DOHH2 (cell line): Measurements from ENCODE around the gene ATP10B.

ENCODE experiments used
- H3F3A ChIP-seq: fragments of 200-600 bp; sonication (generic), shearing (Covaris generic); 2 replicates; pipeline ENCODE4 v1.6.0; 2016; ENCODE audit warnings: antibody characterized with exemption, mild to moderate bottlenecking; ENCODE audit not compliant: control insufficient read depth, insufficient read depth
- H3K27ac ChIP-seq: fragments of 200-600 bp; sonication (generic); 2 replicates; pipeline ENCODE4 v1.5.1; 2014; ENCODE audit warnings: low read depth, mild to moderate bottlenecking, low read length, moderate library complexity
- H3K27me3 ChIP-seq: fragments of 200-600 bp; sonication (generic); 2 replicates; pipeline ENCODE4 v1.6.1; 2014; ENCODE audit warnings: mild to moderate bottlenecking, low read length, mixed read lengths; ENCODE audit not compliant: control insufficient read depth
- H3K36me3 ChIP-seq: fragments of 200-600 bp; sonication (generic); 2 replicates; pipeline ENCODE4 v1.6.1; 2014; ENCODE audit warnings: mild to moderate bottlenecking, low read length, moderate library complexity, mixed read lengths; ENCODE audit not compliant: control insufficient read depth
- H3K4me1 ChIP-seq: fragments of 200-600 bp; sonication (generic); 2 replicates; pipeline ENCODE4 v1.6.1; 2014; ENCODE audit warnings: mild to moderate bottlenecking, low read length, mixed read lengths; ENCODE audit not compliant: control insufficient read depth
- H3K4me2 ChIP-seq: fragments of 200-600 bp; sonication (generic); 2 replicates; pipeline ENCODE4 v1.6.0; 2014; ENCODE audit warnings: mild to moderate bottlenecking, low read length, moderate library complexity
- H3K4me3 ChIP-seq: fragments of 200-600 bp; sonication (generic); 2 replicates; pipeline ENCODE4 v1.5.1; 2014; ENCODE audit warnings: mild to moderate bottlenecking, low read length, mixed read lengths
- H3K79me2 ChIP-seq: fragments of 200-600 bp; sonication (generic); 2 replicates; pipeline ENCODE4 v1.6.1; 2014; ENCODE audit warnings: mild to moderate bottlenecking, low read length, mixed read lengths; ENCODE audit not compliant: control insufficient read depth
- H3K9me2 ChIP-seq: fragments of 200-600 bp; sonication (generic); replicated peaks from 2 replicates; pipeline ENCODE4 v1.6.1; 2014; ENCODE audit warnings: mild to moderate bottlenecking, low read length, mixed read lengths; ENCODE audit not compliant: control insufficient read depth
- H3K9me3 ChIP-seq: fragments of 200-600 bp; sonication (generic); 2 replicates; pipeline ENCODE4 v1.6.1; 2014; ENCODE audit warnings: antibody characterized with exemption, low read length, mixed read lengths; ENCODE audit not compliant: control insufficient read depth, insufficient read depth
- H4K20me1 ChIP-seq: fragments of 200-600 bp; sonication (generic); 2 replicates; pipeline ENCODE4 v1.6.0; 2014; ENCODE audit warnings: low read depth, mild to moderate bottlenecking, antibody characterized with exemption, low read length, moderate library complexity; ENCODE audit not compliant: control insufficient read depth, insufficient read depth
- EZH2phosphoT487 ChIP-seq: fragments of 200-600 bp; sonication (generic); IDR thresholded peaks from 2 replicates; pipeline ENCODE4 v1.6.1; 2017; ENCODE audit warnings: borderline replicate concordance, mild to moderate bottlenecking, antibody characterized with exemption, low read length, moderate library complexity, mixed read lengths
- TF ChIP-seq, protein P1 (sequence below): fragments of 200-600 bp; sonication (generic); IDR thresholded peaks from one replicate; pipeline ENCODE4 v1.5.1; 2014; ENCODE audit warnings: antibody characterized with exemption, mild to moderate bottlenecking, low read depth, low read length; ENCODE audit not compliant: poor library complexity, severe bottlenecking

Gene ATP10B

DNA sequence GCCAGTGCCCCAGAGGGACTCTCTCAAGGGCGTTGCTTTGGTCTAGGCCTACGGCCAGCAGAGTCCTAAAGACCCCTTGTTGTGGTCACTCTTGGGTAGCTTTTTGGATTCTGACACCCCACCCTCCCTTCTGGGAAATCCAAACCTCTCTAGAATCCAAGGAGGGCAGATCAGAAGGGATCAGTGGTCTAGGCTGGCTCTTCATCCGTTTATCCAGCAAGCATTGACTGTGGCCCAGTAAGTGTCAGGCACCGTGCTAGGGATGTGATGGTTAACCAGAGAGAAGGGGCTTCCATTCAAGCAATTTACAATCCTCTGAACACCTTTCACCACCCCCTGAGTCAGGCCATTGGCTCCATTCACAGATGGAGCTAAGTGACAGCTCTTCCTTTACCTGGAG, 249.3 kb downstream of the ATP10B start:
- Histone ChIP-seq H3K9me2 (no peaks in the 10 kb centered on the region), H3K36me3 (no peaks in the 10 kb centered on the region), H3K9me3 (no peaks in the 10 kb centered on the region)

DNA sequence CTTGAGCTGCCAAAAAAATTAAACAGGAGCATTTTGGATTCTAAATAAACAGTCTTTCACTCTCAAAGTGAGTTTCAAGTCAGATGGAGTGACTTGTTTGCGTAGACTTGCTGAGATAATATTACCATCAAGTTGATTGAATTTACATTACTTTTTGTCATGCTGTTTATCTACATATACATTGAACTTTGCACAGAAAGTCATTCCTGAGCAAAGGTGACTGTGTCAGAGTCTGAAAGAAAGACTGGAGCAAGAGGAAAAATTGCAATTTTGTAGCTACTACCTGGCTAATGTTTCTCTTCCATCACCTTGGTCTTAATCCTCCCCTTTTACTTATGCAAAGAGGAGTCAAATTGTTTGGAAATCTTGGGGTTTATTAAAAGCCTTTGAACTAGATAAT, 251.0 kb downstream of the ATP10B start:
- no peak for TF ChIP-seq EZH2phosphoT487
- TF ChIP-seq, protein P1, sequence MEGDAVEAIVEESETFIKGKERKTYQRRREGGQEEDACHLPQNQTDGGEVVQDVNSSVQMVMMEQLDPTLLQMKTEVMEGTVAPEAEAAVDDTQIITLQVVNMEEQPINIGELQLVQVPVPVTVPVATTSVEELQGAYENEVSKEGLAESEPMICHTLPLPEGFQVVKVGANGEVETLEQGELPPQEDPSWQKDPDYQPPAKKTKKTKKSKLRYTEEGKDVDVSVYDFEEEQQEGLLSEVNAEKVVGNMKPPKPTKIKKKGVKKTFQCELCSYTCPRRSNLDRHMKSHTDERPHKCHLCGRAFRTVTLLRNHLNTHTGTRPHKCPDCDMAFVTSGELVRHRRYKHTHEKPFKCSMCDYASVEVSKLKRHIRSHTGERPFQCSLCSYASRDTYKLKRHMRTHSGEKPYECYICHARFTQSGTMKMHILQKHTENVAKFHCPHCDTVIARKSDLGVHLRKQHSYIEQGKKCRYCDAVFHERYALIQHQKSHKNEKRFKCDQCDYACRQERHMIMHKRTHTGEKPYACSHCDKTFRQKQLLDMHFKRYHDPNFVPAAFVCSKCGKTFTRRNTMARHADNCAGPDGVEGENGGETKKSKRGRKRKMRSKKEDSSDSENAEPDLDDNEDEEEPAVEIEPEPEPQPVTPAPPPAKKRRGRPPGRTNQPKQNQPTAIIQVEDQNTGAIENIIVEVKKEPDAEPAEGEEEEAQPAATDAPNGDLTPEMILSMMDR, result no peak
- H3K79me2 ChIP-seq, result no peaks in the 10 kb centered on the region

More for the DNA sequence above, 249.3 kb downstream of the ATP10B start:
- H3K4me3 ChIP-seq, result no peak overlapping the region
- no peaks in the 10 kb centered on the region for H3F3A ChIP-seq
- H3K27ac ChIP-seq, result no peak overlapping the region
- no peaks in the 10 kb centered on the region for H3K27me3 ChIP-seq
- no peaks in the 10 kb centered on the region for H4K20me1 ChIP-seq
- no peaks in the 10 kb centered on the region for H3K4me1 ChIP-seq
- TF ChIP-seq EZH2phosphoT487, result no peak
- TF ChIP-seq, protein P1, result no peak
- H3K79me2 ChIP-seq, result no peaks in the 10 kb centered on the region
- H3K4me2 ChIP-seq, result no peak overlapping the region

DNA sequence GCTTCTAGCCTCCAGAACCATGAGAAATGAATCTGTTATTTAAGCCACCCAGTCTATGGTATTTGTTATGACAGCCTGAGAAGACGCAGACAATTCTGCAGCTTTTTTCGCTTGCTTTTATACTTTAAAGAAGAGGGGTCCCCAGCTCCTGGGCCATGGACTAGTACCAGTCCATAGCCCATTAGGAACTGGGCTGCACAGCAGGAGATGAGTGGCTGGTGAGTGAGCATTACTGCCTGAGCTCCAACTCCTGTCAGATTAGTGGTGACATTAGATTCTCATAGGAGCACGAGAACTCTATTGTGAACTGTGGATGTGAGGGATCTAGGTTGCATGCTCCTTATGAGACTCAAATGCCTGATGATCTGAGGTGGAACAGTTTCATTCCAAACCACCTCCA, 278.7 kb downstream of the ATP10B start:
- TF ChIP-seq EZH2phosphoT487, result no peak
- TF ChIP-seq, protein P1, result no peak
- no peaks in the 10 kb centered on the region for H3K79me2 ChIP-seq
- no peaks in the 10 kb centered on the region for H3K36me3 ChIP-seq

More for the DNA sequence above, 251.0 kb downstream of the ATP10B start:
- no peaks in the 10 kb centered on the region for H3K9me2 ChIP-seq
- H3K4me1 ChIP-seq, result no peaks in the 10 kb centered on the region
- H3K27me3 ChIP-seq, result no peaks in the 10 kb centered on the region
- no peak overlapping the region for H3K4me2 ChIP-seq
- no peaks in the 10 kb centered on the region for H3K9me3 ChIP-seq
- no peaks in the 10 kb centered on the region for H3F3A ChIP-seq
- no peak overlapping the region for H3K27ac ChIP-seq
- no peaks in the 10 kb centered on the region for H3K36me3 ChIP-seq
- H4K20me1 ChIP-seq, result no peaks in the 10 kb centered on the region
- H3K4me3 ChIP-seq, result no peak overlapping the region

More for the DNA sequence above, 278.7 kb downstream of the ATP10B start:
- Histone ChIP-seq H4K20me1 (no peaks in the 10 kb centered on the region), H3K9me2 (no peaks in the 10 kb centered on the region), H3K9me3 (no peaks in the 10 kb centered on the region), H3K4me2 (no peak overlapping the region), H3F3A (no peaks in the 10 kb centered on the region), H3K4me3 (no peak overlapping the region), H3K27ac (no peak overlapping the region), H3K4me1 (no peaks in the 10 kb centered on the region), H3K27me3 (no peaks in the 10 kb centered on the region)
